GM12873 (cell line): ENCODE data around the gene MMP11.

Experiments
- CTCF ChIP-seq: IDR thresholded peaks from 2 replicates; pipeline ENCODE4 v1.5.1; 2012; ENCODE audit warnings: low read depth, mild to moderate bottlenecking, moderate library complexity, low read length, control low read depth; ENCODE audit not compliant: insufficient read depth; ENCODE audit errors: missing control alignments

MMP11 gene

GRCh38 chr22:23789638-23790037 lies 17.0 kb downstream of the MMP11 start:
- TF ChIP-seq CTCF: no peak

DNA sequence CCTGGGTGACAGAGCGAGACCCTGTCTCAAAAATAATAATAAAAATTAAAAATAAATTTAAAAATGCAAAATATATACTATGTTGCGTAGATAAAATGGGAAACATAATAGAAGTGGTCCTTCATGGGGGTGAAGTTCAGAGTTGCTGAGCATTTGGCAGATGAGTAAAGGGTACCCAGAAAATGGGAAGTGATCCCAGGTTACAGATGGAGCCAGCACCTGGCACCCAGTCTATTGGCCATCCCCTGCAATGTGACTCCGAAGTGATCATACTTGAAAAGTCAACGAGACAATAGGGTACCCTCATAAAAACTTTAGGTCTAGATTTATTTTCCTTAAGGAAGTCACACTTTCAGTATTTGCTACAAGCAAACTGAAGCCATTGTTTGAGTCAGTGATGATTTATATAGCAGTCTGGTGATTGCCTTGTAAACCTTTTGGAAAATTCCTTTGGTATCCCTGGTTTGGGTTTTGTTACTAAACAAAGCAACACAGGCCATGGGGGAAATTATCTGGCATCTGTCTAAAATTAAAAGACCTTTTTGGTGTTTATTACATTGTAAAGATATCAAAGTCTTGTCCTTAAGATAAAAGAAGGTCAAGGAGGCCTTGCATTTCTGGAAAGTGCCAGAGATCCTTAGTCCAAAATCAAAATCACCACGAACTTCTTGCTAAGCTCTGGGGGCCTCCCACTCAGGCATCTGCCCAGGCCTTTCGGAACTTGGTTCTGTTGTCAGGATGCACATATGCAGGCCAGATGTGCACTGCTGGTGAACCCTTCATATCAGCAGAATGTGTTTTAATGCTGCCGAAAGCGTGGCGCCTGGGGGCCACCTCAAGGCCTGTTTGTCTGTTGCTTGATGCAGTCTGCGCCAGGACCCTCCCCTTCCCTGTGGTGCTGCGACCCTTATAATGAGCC lies 18.4 kb downstream of the MMP11 start:
- TF ChIP-seq CTCF: no peak

DNA sequence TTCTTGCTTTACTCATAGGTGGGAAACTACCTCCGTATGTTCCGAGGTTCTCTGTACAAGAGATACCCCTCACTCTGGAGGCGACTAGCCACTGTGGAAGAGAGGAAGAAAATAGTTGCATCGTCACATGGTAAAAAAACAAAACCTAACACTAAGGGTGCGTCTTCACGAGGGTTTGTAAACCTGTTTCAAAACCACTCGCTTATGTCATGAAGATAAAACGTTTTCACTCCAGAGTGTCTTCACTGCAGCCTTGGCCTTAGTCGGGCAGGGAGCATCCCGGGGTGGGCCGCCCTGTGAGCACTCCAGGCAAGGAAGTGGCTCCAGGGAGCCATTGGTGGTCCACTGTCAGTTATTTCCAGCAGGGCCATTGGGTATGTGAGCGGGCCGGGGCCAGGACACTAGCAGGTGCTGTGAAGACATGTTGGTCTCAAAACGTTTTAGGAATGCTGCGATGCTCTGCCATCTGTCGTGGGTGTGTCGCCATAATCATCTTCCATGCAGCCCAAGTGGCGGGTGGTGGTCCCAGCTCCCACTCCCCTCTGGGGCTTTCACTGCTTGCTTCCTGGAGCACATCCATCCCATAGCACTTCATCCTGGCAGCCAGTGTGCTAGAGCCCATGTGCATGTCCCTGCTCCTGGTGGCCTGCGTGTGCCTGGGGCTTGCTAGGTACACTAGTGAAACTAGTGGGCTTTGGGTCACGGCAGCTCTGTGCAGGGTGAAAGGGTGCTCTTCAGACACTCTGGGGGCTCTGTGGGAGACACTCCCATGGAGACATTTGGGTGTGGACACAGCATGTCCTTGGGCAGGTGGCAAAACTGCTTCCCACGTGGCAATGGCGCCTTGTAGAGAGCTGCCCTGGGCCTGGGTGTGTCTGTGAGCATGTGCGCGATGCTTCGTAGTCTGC lies 19.3 kb downstream of the MMP11 start:
- no peak for TF ChIP-seq CTCF

DNA sequence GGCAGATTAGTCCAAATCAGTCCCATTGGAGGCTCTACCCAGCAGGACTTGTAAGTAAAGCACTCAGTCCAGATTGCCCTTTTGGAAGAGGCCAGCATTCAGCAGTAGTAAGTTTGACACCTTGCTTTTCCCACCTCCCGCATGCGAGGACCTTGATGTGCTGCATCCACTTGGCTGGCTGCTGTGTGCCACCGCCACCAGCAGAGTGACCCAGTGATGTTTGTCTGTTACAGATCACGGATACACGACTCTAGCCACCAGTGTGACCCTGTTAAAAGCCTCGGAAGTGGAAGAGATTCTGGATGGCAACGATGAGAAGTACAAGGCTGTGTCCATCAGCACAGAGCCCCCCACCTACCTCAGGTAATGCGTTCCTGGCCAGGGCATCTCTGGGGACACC lies 20.7 kb downstream of the MMP11 start:
- no peak for TF ChIP-seq CTCF

GRCh38 chr22:23796461-23796860 lies 23.8 kb downstream of the MMP11 start:
- TF ChIP-seq CTCF: no peak

- TF ChIP-seq CTCF: no peak
Observed at GRCh38 chr22:23800297-23801237, 27.9 kb downstream of the MMP11 start.
